ENCODE data around the gene KCNG4.

The KCNG4 gene

GRCh38 chr16:84182680-84183571, 56.9 kb downstream of the KCNG4 start:
- no peak for DNase-seq (ENCODE audit: low read depth)

- DNase-seq (ENCODE audit: low read depth), result no peak
Measured at GRCh38 chr16:84182104-84182503, 57.7 kb downstream of the KCNG4 start.

- no peak for DNase-seq (ENCODE audit: low read depth)
Measured at GRCh38 chr16:84181144-84181915, 58.5 kb downstream of the KCNG4 start.

GRCh38 chr16:84180519-84181140, 59.2 kb downstream of the KCNG4 start:
- DNase-seq (ENCODE audit: low read depth), result no peak

GRCh38 chr16:84179612-84180320, 60.0 kb downstream of the KCNG4 start:
- DNase-seq (ENCODE audit: low read depth), result no peak

- DNase-seq (ENCODE audit: low read depth), result no peak
Measured at GRCh38 chr16:84178892-84179611, 60.8 kb downstream of the KCNG4 start.

- no peak for DNase-seq (ENCODE audit: low read depth)
Measured at GRCh38 chr16:84178146-84178765, 61.6 kb downstream of the KCNG4 start.

GRCh38 chr16:84177741-84178073, 62.1 kb downstream of the KCNG4 start:
- no peak for DNase-seq (ENCODE audit: low read depth)

GRCh38 chr16:84176192-84177053, 63.4 kb downstream of the KCNG4 start:
- no peak for DNase-seq (ENCODE audit: low read depth)

- DNase-seq (ENCODE audit: low read depth), result peak; percentile 41
Measured at GRCh38 chr16:84175350-84176081, 64.3 kb downstream of the KCNG4 start.

GRCh38 chr16:84174396-84174795, 65.4 kb downstream of the KCNG4 start:
- no peak for DNase-seq (ENCODE audit: low read depth)

- DNase-seq (ENCODE audit: low read depth), result no peak
Measured at GRCh38 chr16:84169765-84170310, 70.0 kb downstream of the KCNG4 start.
